Measurements from ENCODE around the gene SLC47A2.
A peak's percentile ranks its signal among the peaks of the same experiment; 100 is the strongest.

The SLC47A2 gene

DNA sequence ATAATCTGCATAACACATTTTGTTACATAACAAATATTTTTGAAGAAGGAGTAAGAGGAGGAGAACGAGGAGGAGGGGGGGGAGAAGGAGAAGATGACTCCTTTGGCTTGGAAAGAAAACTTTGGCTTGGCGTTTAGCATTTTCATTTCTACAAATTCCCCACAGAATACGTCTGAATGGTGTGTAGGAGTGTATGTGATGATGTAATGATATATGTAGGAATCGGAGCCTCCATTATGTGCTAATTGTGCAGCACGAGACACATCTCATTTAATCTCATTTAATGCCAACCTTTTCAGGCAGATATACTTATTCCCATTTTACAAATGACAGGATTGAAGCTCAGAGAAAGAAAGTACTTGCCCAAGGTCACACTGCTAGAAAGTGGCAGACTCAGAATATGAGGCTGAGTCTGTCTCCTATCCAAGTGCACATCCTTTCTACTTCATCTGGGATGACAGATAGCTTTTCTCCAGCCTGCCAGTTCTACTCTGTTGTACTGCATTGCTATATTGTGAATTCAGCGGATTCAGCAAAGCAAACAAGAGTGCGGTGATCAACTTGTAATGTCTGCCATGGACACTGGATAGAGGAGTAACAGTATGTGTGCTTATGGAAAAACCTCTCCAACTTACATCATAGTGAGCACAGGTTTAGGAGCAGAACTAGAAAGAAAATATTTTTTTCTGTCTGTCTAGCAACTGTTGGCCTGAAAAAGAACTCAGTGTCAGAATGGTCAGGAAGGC is 10.4 kb upstream of the SLC47A2 start:
- Histone ChIP-seq H3K4me3 (replicated peaks; ENCODE audit: insufficient read depth, low read length) (no peak overlapping the region), H3K27me3 (ENCODE audit: insufficient read depth, poor library complexity, severe bottlenecking) (no peaks in the 10 kb centered on the region), H3K27ac (replicated peaks) (peak overlapping the region; percentile 68)
- DNase-seq (ENCODE audit: low read depth in 1 of 2, low spot score in 1 of 2) = no peak
- no peak for TF ChIP-seq GABPA (IDR thresholded peaks at IDR 0.05; ENCODE audit: low read depth)
- TF ChIP-seq, protein P1, sequence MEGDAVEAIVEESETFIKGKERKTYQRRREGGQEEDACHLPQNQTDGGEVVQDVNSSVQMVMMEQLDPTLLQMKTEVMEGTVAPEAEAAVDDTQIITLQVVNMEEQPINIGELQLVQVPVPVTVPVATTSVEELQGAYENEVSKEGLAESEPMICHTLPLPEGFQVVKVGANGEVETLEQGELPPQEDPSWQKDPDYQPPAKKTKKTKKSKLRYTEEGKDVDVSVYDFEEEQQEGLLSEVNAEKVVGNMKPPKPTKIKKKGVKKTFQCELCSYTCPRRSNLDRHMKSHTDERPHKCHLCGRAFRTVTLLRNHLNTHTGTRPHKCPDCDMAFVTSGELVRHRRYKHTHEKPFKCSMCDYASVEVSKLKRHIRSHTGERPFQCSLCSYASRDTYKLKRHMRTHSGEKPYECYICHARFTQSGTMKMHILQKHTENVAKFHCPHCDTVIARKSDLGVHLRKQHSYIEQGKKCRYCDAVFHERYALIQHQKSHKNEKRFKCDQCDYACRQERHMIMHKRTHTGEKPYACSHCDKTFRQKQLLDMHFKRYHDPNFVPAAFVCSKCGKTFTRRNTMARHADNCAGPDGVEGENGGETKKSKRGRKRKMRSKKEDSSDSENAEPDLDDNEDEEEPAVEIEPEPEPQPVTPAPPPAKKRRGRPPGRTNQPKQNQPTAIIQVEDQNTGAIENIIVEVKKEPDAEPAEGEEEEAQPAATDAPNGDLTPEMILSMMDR (IDR thresholded peaks at IDR 0.05; ENCODE audit: insufficient read depth, low read length) = no peak

DNA sequence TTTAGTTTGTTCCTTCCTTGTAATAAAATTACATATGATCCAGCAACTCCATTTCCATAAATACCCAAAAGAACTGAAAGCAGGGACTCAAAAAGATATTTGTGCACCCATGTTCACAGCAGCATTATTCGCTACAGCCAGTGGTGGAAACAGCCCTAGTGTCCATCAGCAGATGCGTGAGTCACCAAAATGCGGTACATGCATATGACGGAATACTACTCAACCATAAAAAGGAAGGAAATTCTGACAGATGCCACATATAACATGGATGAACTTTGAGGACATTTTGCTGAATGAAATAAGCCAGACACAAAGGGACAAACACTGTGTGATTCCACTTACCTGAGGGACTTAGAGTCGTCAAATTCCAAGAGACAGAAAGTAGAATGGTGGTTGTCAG is 9.1 kb upstream of the SLC47A2 start:
- no peak for DNase-seq (ENCODE audit: low read depth in 1 of 2, low spot score in 1 of 2)
- H3K4me3 ChIP-seq (replicated peaks; ENCODE audit: insufficient read depth, low read length) = no peak overlapping the region
- peak overlapping the region; percentile 74 for H3K27ac ChIP-seq (replicated peaks)
- no peaks in the 10 kb centered on the region for H3K27me3 ChIP-seq (ENCODE audit: insufficient read depth, poor library complexity, severe bottlenecking)
- TF ChIP-seq, protein P2, sequence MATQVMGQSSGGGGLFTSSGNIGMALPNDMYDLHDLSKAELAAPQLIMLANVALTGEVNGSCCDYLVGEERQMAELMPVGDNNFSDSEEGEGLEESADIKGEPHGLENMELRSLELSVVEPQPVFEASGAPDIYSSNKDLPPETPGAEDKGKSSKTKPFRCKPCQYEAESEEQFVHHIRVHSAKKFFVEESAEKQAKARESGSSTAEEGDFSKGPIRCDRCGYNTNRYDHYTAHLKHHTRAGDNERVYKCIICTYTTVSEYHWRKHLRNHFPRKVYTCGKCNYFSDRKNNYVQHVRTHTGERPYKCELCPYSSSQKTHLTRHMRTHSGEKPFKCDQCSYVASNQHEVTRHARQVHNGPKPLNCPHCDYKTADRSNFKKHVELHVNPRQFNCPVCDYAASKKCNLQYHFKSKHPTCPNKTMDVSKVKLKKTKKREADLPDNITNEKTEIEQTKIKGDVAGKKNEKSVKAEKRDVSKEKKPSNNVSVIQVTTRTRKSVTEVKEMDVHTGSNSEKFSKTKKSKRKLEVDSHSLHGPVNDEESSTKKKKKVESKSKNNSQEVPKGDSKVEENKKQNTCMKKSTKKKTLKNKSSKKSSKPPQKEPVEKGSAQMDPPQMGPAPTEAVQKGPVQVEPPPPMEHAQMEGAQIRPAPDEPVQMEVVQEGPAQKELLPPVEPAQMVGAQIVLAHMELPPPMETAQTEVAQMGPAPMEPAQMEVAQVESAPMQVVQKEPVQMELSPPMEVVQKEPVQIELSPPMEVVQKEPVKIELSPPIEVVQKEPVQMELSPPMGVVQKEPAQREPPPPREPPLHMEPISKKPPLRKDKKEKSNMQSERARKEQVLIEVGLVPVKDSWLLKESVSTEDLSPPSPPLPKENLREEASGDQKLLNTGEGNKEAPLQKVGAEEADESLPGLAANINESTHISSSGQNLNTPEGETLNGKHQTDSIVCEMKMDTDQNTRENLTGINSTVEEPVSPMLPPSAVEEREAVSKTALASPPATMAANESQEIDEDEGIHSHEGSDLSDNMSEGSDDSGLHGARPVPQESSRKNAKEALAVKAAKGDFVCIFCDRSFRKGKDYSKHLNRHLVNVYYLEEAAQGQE (IDR thresholded peaks at IDR 0.05; ENCODE audit: insufficient replicate concordance, low read depth) = no peak
- TF ChIP-seq POLR2AphosphoS5 (IDR thresholded peaks at IDR 0.05; ENCODE audit: low read depth) = no peak

DNA sequence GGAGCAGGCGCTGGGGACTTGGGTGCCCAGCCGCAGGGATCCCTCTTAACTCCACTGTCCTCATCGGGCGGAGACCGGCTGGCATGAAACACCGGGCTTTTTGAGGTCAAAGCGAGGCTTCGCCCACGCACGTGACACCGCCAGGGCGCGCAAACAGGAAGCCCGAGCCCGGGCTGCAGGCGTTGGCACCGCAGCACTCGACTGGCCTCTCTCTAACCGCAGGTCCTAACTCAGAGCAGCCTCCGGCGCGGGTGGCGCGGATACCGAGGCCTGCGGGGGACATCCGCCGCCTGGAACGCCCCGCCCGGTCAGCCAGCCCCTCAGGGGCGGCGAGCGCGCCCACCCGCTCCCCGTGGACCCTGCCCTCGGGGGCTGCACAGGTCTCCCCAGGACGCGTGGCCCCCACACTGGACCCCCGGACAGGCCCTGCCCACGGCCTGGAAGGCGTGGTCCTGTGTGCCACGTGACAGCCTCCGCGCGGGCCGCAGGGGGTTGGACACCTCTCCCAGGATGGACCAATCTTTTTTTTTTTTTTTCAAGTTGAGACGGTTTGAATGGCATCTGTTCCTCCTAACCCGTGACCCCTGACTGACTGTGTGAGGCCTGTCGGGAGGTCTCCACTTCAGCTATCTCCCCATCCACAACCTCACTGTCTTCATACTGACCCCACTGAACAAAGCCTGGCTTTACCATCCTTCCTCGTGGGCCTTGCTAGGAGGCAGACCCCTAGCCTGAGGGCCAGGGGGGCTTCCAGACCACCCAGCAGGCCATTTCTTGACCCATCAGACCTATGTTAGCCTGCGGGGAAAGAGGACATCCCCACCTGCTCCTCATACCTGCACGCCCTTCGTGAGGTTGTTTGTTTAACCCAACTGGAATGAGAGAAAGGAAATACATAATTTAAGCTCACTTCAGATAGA is 8.4 kb upstream of the SLC47A2 start:
- H3K27me3 ChIP-seq (ENCODE audit: insufficient read depth, poor library complexity, severe bottlenecking) = no peaks in the 10 kb centered on the region
- peak; percentile 57 to 78 for DNase-seq (ENCODE audit: low read depth in 1 of 2, low spot score in 1 of 2)
- peak overlapping the region; percentile 23; the same call in 1 of the 2 replicates for H3K4me3 ChIP-seq (replicated peaks; ENCODE audit: insufficient read depth, low read length)
- H3K27ac ChIP-seq (replicated peaks) = peak overlapping the region; percentile 74
- TF ChIP-seq POLR2AphosphoS5 (IDR thresholded peaks at IDR 0.05; ENCODE audit: low read depth) (peak; percentile 46; the same call in 1 of the 2 replicates), SPI1 (IDR thresholded peaks at IDR 0.05; ENCODE audit: borderline replicate concordance, low read depth) (peak; percentile 19; the same call in 1 of the 2 replicates), GABPA (IDR thresholded peaks at IDR 0.05; ENCODE audit: low read depth) (no peak)
- TF ChIP-seq, protein P2 (IDR thresholded peaks at IDR 0.05; ENCODE audit: insufficient replicate concordance, low read depth) = no peak
- TF ChIP-seq, protein P1 (IDR thresholded peaks at IDR 0.05; ENCODE audit: insufficient read depth, low read length) = no peak

DNA sequence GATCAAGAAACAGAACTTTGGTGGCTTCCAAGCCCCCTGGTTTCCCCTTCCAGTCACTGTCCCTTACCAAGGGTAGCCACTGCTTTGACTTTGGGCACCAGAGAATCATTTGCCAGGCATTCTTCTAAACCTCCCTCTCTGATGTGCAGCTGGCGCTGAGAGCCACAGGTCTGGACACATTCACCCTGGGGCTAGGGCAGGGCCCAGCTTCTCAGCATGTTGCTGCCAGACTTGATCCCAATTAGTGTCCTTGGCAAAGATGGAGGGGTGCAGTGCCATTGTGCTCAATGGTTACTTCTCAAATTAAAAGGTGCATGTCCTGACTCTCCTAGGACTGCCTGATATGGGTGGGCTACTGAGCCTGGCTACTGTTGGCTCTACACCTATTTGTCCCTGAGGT is 7.6 kb upstream of the SLC47A2 start:
- Histone ChIP-seq H3K4me3 (replicated peaks; ENCODE audit: insufficient read depth, low read length) (no peak overlapping the region), H3K27me3 (ENCODE audit: insufficient read depth, poor library complexity, severe bottlenecking) (no peaks in the 10 kb centered on the region), H3K27ac (replicated peaks) (peak overlapping the region; percentile 74)
- TF ChIP-seq, protein P2 (IDR thresholded peaks at IDR 0.05; ENCODE audit: insufficient replicate concordance, low read depth) = no peak
- TF ChIP-seq SPI1 (IDR thresholded peaks at IDR 0.05; ENCODE audit: borderline replicate concordance, low read depth) = no peak
- TF ChIP-seq POLR2AphosphoS5 (IDR thresholded peaks at IDR 0.05; ENCODE audit: low read depth) = no peak
- no peak for TF ChIP-seq GABPA (IDR thresholded peaks at IDR 0.05; ENCODE audit: low read depth)
- TF ChIP-seq, protein P1 (IDR thresholded peaks at IDR 0.05; ENCODE audit: insufficient read depth, low read length) = no peak
- DNase-seq (ENCODE audit: low read depth in 1 of 2, low spot score in 1 of 2) = no peak
